T1000 (cell line): Measurements from ENCODE around the gene NT5DC4.
A peak's percentile ranks its signal among the peaks of the same experiment; 100 is the strongest.

Experiments used
- DNase-seq: peaks from one replicate; lab custom pipeline; 2025; ENCODE audit warnings: mixed read lengths; lab: John Stamatoyannopoulos, UW

The NT5DC4 gene

DNA sequence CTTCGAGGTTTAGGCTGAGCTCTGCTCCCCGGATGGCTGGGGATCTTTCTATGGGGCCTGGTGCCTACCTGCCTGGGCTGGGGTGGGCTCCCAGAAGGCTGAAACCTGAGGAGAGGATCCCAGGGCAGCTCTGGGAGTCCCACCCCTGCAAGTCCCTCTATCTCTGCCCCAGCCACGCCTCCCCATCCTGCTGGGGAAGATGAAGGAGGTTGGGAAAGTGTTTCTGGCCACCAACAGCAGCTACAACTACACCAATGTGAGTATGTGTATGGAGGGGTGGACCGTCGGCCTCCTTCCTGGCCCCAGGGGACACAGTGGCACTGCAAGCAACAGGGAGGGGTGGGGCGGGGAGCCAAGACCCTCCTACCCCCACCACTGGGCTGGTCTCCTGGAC is 2.7 kb downstream of the NT5DC4 start:
- no peak for DNase-seq

DNA sequence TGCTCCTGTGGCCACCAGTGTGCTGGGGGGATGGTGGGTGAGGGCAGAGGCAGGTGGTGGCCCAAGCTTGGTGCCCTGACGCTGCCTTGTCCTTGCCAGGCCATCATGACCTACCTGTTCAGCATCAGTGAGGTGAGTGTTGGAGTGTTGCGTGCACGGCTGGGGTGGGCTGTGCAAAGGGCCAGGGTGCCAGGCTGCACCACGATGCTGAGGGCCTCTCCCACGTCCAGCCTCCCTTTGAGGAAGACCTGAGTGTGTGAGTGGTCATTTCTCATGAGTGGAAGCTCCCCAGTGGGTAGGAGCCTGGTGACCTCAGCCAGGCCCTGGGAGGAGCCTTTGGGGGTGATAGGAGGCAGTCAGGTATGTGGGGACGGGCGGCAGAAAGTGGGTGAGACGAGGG is 3.2 kb downstream of the NT5DC4 start:
- no peak for DNase-seq

- DNase-seq, result no peak
Observed at GRCh38 chr2:112724591-112725525, 4.0 kb downstream of the NT5DC4 start.

DNA sequence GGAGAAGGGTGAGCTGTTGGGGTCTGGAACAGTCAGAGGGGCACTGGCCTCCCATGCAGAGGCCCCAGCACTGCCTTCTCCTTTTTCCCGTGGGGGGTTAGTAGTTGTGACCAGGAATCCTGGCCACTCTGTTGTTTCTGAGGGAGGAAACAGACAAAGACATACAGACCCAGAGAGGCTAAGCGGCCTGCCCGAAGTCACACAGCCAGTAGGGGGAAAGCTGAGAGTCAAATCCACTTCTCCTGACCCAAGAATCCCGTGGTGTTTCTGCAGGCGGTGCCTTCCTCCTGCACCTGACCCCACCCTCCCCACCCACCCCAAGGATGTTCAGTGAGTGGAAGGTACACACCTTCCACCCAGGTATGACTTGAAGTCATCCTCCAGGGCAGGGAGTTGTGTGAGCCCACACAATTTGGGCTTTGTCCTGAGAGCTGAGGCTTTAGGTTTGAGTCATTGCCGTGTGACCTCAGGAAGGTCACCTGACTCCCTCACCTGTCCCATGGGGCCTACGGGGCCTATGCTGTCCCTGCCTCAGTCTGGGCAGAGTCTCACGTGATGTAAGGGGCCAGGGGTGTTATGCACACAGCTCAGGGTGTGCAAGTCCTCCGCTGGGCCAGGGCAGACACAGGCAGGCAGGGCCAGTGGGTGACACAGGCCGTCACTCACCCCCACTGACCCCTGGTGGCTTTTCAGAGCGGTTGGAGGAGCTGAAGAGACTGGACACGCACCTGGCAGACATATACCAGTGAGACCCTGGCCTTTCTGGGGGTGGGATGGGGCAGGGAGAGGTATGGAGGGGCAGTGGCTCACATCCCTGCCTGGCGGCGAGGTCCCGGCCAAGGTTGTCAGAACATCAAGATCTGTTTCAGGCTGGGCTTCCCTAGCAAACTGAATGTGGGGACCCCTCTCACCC is 5.0 kb downstream of the NT5DC4 start:
- no peak for DNase-seq

DNA sequence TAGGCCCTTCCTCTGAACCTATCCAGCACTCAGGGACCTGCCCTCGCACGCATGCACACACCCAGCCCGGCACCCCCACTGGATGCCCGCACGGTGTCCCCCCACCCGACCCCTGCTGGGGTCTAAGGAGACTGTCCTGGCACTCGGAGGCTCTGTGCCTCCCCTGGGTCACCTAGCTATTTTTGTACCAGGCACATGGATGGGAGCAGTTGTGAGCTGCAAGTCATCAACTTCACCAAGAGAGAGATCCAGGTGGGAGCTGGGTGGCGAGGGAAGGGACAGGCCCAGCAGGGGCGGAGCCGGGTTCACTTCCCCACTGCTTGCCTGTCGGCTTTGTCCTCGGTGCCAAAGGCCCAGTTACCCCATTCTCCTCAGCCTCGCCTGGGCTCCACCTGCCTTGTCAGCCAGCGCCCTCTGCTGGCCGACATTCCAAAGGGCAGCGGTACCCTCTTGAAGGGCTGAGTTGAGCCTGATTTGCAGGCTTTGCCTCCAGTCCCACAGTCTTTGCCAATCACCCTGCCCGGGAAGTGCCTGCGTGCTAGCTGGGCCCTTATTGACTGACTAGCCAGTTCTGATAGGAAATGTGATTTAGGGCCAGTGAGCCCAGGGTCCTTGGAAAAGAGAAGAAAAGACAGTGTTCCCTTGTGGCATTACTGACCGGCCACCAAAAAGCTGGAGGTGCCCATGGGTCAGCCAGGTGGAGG is 5.8 kb downstream of the NT5DC4 start:
- DNase-seq, result peak; percentile 82

DNA sequence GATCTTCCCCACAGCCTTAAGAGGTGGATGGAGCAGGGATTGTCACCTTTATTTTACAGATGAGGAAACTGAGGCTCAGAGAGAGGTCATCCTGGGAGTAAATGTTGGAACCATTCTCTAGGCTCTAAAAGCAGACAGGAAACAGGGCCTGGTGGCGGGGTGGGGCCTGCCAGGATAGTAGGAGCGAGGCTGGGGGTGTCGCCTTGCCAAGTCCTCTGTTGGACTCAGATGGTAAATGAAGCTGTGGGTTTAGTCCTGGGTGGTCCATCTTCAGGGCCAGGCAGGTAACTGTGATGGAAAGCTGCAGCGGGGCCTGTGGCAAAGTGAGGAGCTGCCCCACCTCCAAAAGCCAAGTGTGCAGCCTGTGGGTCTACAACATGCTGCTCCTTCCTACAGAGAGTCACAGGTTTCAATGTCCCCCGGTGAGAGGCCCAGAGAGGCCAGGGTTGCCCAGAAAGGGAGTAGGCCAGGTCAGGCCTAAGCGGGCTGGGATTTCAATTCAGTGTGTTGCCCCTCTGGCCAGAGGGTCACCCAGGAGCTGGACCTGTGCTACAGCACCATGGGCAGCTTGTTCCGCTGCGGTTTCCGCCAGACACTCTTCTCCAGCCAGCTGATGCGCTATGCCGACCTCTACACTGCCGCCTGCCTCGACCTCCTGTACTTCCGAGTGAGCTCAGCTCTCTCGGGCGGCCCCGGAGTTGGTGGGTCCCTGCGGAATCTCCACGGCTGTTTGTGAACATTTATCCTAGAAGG is 6.6 kb downstream of the NT5DC4 start:
- DNase-seq, result no peak

DNA sequence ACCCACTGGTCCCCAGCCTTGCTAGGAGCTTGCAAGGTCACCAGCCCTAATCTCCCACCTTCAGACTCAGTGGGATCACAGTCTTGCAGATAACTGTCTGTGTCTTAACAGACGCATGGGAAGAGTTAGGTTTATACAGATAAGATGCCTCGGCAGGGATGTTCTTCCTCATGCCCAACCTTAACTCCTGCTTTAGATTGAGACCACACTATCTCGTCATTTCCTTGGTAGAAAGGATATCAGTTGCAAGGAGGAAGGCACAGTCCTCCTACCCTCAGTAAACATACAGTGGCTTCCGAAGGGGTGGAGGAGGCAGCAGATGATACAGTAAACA is 7.2 kb downstream of the NT5DC4 start:
- DNase-seq, result no peak

DNA sequence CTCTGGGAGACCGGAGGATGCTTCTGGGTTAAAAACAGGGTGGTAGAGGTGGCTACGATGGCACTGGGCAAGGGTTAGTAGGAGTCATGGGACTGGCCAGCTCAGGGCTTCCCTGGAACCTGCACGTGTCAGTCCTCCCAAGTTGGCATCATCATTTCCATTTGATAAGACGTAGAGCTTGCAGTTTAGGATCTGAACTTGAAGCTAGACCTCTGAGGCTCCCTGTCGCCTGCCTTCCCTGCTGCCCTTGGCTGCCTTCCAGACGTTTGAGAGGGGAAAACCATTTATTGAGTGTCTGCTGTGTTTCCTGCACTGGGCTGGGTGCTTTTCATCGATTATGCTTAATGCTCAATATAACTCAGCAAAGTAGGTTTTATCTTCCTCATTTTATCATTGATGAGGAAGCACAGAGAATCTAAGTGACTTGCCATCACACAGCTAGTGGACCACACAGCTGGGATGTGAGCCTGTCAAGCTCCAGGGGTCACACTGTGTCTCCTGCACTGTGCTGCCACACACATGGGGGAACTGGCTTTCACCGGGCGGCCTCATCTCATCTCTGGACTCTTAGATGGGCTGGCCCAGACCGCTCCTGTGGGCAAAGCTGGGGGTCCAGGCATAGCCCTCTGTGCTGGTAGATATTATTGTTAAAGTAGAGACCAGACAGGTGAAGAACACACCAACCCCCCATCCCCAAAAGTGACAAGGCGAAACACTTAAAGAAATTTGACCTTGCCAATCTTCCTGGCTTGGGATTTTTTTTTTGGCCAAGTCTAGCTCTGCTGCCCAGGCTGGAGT is 7.8 kb downstream of the NT5DC4 start:
- DNase-seq, result no peak

DNA sequence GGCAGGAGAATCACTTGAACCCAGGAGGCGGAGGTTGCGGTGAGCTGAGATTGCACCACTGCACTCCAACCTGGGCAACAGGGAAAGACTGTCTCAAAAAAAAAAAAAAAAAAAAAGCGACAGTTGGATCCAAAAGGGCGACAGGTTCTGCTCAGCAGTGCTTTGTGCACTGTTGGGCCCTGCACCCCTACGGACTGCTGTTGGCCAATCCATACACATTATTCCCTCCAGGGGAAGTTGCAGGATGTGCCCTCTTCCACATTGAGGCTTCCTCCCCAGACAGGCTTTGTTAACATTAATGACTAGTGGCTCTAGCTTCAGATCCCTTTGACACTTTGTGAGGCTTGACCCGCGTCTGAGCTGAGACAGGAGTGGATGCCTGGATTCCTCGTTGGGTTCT is 9.4 kb downstream of the NT5DC4 start:
- DNase-seq, result no peak

- no peak for DNase-seq
Observed at GRCh38 chr2:112730791-112731190, 10.0 kb downstream of the NT5DC4 start.

DNA sequence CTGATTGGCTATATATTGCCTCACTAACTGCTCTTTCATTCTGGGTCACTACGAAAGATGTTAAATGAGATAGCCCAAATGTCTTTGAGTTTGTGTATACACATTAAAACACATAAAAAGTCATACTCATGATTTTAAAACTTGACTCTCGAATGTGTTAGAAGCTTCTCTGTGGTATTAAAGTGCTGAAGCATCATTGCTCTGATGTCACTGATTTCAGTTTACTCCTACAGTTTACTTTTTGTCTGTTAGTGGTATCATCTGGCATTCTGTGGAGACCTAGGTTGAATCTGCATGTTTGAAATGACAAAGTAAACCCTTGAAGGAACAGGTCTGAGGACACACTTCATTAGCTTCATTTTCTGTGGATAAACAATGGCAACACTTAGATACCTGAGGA is 10.7 kb downstream of the NT5DC4 start:
- DNase-seq, result no peak

DNA sequence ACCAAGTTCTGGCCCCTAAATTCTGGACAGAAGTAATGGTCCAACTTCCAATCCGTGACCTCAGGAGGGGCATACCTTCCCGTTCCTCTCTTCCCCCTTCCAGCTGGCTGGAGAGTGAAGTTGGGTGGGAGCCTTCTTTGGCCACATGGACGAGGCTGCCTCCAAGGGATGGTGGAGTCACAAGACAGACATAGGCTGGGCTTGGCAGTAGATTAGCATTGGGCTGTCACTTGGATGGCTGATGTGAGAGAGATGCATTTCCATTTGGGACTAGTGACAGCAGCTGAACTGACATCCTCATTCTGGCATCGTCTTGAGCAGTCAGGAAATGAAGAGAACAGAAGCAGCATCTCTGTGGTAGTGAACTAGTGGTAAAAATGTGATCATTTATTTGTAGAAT is 12.6 kb downstream of the NT5DC4 start:
- DNase-seq, result no peak

- no peak for DNase-seq
Observed at GRCh38 chr2:112733871-112734270, 13.1 kb downstream of the NT5DC4 start.

DNA sequence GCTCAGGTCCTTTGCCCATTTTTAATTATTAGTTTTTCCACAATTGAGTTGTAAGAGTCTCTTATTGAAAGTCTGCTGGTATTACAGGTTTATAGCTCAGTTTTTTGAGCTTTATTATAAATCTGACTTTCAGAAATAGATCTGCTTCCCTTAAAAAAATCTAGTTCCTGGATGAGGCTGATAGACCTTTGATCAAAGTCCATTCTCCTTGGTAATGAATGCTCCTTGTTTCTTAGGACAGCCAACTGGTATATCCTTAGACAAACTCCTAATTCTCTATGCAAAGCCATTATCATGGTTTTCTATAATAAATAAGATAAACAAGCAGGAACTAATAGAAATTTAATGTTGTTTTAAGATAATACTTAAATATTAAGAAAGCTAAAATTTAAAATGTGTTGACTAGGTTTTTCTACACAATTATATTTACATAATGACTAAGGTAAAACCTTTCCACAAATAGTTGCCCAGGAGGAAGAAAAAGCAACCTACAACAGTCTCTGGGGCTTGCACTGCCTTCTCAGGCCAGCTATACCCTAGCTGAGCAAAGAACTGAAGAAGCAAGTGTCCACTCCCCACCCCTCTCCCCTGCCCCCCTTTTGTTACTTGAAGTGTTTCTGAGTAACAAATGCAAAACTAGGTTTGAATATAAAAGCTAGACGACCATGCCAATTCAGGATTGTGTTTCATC is 16.9 kb downstream of the NT5DC4 start:
- DNase-seq, result no peak

GRCh38 chr2:112740527-112740926 is 19.7 kb downstream of the NT5DC4 start:
- no peak for DNase-seq

DNA sequence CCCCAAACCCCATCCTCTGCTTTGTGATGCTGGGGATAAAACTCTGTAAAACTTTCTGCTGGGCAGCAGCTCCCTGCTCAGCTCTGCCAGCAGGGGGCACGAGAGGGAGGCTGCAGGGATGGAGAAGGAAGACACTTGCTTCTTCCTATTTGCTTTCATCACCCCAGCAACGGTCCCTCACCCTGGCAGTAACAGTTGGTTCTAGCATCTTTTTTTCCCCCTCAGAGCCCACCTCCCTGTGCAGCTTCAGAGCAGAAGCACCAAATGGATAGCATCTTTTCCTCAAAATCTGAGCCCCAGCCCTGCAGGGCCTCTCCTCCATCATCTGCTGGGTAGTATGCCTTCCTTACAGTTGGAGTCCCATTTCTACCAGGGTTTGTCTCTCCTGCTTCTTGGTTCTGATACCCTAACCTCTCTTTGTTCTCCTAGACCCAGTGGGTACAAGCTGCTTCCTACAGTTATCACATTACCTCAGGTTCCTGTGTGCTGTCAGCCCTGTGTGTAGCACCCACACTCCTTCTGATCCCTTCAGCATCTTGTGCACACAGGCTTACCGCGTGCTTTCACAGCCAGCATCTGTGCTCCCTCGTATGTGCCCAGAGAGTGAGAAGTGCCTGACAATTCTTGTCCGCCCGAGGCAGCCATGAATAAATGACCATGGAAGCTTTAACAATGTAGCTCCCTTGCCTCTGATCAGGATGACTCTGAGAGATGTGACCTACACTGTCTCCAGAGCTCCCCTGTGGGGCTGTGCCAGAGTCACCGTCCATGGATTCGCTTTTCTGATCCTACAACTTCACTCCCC is 29.1 kb downstream of the NT5DC4 start:
- DNase-seq, result peak; percentile 46

- no peak for DNase-seq
Observed at GRCh38 chr2:112750560-112750843, 29.7 kb downstream of the NT5DC4 start.

GRCh38 chr2:112751451-112752197 is 30.8 kb downstream of the NT5DC4 start:
- no peak for DNase-seq

DNA sequence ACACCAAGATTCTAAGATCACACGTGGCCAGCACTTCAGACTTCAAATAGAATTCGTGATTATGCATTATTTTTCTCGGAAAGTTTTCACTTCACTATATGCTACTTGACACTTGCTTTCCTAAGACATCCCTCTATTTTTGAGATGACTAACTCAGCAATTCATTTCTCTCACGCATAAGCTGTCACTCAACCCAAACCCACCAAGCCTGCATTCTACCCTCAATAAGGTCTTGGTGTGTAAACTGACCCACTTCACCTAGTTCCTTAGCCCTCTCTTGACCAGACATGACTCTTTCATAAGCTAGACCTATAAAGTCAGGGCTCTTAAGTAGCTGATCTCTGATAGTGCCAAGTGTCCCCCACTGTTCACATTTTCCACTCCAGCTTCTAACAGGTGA is 31.8 kb downstream of the NT5DC4 start:
- DNase-seq, result no peak
